ENCODE data around the gene PPP2R5D.

- TF ChIP-seq POLR2A (IDR thresholded peaks at IDR 0.05) (no peak), CTCF (IDR thresholded peaks at IDR 0.05) (no peak)
These were observed 22.8 kb downstream of the PPP2R5D start for GRCh38 chr6:43007126-43007525.

All from esophagus squamous epithelium (tissue), 4 donors.